ENCODE measurements around the gene WDR54.

DNA sequence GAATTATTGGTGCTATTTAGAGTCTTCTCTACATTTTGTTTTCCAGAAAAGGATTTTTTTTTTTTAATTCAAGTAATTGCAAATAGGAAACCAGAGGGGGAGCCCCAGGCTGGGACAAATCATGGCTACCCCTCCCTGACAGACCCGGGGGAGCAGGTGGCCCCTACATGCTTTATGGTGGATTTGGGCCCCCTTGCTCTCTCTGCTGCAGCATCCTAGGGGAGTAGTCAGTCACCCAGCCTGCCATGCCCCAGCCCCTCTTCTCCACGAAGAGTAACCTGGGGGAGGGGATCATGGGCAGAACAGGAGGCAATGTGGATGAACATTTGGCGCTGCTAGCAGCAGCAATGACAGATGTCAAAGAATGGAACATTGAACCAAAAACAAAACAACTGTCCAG lies 4.8 kb upstream of the WDR54 start:
- TF ChIP-seq POLR2A (IDR thresholded peaks at IDR 0.05; ENCODE audit: low read depth, low read length) (no peak), CTCF (IDR thresholded peaks at IDR 0.05 in 2 of 3, conservative IDR thresholded peaks at IDR 0.05 in 1 of 3; ENCODE audit: control insufficient read depth in 2 of 3, extremely low read depth in 1 of 3, insufficient read depth in 1 of 3, low read depth in 3 of 3, low read length in 3 of 3) (no peak), ZBTB33 (IDR thresholded peaks at IDR 0.05) (no peak), EZH2 (IDR thresholded peaks at IDR 0.05; ENCODE audit: borderline replicate concordance, control insufficient read depth, low read depth, low read length) (no peak), JUND (IDR thresholded peaks at IDR 0.05; ENCODE audit: low read depth, low read length) (no peak), SREBF2 (IDR thresholded peaks at IDR 0.05; ENCODE audit: low read length) (no peak), E2F8 (IDR thresholded peaks at IDR 0.05; ENCODE audit: low read depth, partially characterized antibody) (no peak)
- TF ChIP-seq, protein P1, sequence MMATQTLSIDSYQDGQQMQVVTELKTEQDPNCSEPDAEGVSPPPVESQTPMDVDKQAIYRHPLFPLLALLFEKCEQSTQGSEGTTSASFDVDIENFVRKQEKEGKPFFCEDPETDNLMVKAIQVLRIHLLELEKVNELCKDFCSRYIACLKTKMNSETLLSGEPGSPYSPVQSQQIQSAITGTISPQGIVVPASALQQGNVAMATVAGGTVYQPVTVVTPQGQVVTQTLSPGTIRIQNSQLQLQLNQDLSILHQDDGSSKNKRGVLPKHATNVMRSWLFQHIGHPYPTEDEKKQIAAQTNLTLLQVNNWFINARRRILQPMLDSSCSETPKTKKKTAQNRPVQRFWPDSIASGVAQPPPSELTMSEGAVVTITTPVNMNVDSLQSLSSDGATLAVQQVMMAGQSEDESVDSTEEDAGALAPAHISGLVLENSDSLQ (IDR thresholded peaks at IDR 0.05), result no peak

Measured in GM12878 (cell line).